IMR-90 (cell line): ENCODE data around the gene SYNM. TPM values are rescaled to one million over a fixed set of nuclear protein-coding genes. Genes with fewer than 3 reads are reported as not detected.

Experiments
- ATAC-seq: fragments of 200-7000 bp; cut with Tn5 transposase; 2 replicates; pipeline ENCODE4 v1.9.1; 2020; ENCODE audit warnings: low read depth, mild to moderate bottlenecking, moderate library complexity
- BruUV-seq: library from RNA; stranded (reverse); fragments of 400-500 nt; replicated peaks from 2 replicates; lab custom pipeline; 2021; lab: Mats Ljungman, UMichigan
- CTCF ChIA-PET: fragments of 300-600 bp; formaldehyde crosslinking; extraction: SDS; loops from one replicate; lab custom pipeline; 2021; ENCODE audit warnings: antibody characterized with exemption; lab: Yijun Ruan, JAX
- POLR2A ChIA-PET: fragments of 300-600 bp; sonication (Branson Sonifier 250); formaldehyde crosslinking; loops from one replicate; lab custom pipeline; 2022; ENCODE audit warnings: antibody characterized with exemption; ENCODE audit not compliant: unreplicated experiment; lab: Charles Lee
- DNase-seq: peaks from one replicate; pipeline ENCODE4 v3.0.0; 2013
- H2AFZ ChIP-seq: replicated peaks from 2 replicates; pipeline ENCODE3; 2013; ENCODE audit warnings: low read length, mild to moderate bottlenecking; ENCODE audit not compliant: poor library complexity
- H2AK5ac ChIP-seq: 2 replicates; pipeline ENCODE4 v1.6.1; 2013; ENCODE audit warnings: low read depth, low read length, inconsistent platforms
- H2AK9ac ChIP-seq: replicated peaks from 2 replicates; pipeline ENCODE3; 2013; ENCODE audit warnings: mild to moderate bottlenecking, low read depth, low read length, moderate library complexity; ENCODE audit not compliant: poor library complexity
- H2BK120ac ChIP-seq: 2 replicates; pipeline ENCODE4 v1.6.1; 2013; ENCODE audit warnings: low read depth, low read length, inconsistent platforms
- H2BK15ac ChIP-seq: 3 replicates; pipeline ENCODE4 v1.6.1; 2013; ENCODE audit warnings: low read depth, low read length, inconsistent platforms
- H2BK20ac ChIP-seq: 2 replicates; pipeline ENCODE4 v1.6.1; 2013; ENCODE audit warnings: low read depth, mild to moderate bottlenecking, inconsistent platforms, low read length, moderate library complexity
- H2BK5ac ChIP-seq: 2 replicates; pipeline ENCODE4 v1.6.1; 2013; ENCODE audit warnings: mild to moderate bottlenecking, low read depth, low read length, inconsistent platforms; ENCODE audit not compliant: poor library complexity, severe bottlenecking
- H3K14ac ChIP-seq: replicated peaks from 2 replicates; pipeline ENCODE4 v1.6.1; 2013; ENCODE audit warnings: low read depth, low read length, inconsistent platforms
- H3K18ac ChIP-seq: 2 replicates; pipeline ENCODE4 v1.6.1; 2013; ENCODE audit warnings: low read depth, low read length, control low read depth
- H3K23ac ChIP-seq: 2 replicates; pipeline ENCODE4 v1.6.1; 2013; ENCODE audit warnings: low read depth, low read length, inconsistent platforms
- H3K27ac ChIP-seq: 2 replicates; pipeline ENCODE4 v1.5.1; 2013; ENCODE audit warnings: mild to moderate bottlenecking, control low read depth, low read length; ENCODE audit not compliant: insufficient read depth
- H3K27me3 ChIP-seq: 2 replicates; pipeline ENCODE4 v1.6.1; 2013; ENCODE audit warnings: low read length; ENCODE audit not compliant: control insufficient read depth, insufficient read depth
- H3K36me3 ChIP-seq: 2 replicates; pipeline ENCODE4 v1.6.1; 2013; ENCODE audit warnings: low read length, mixed read lengths; ENCODE audit not compliant: control insufficient read depth, insufficient read depth
- H3K4ac ChIP-seq: 2 replicates; pipeline ENCODE4 v1.6.1; 2013; ENCODE audit warnings: low read depth, low read length, inconsistent platforms
- H3K4me1 ChIP-seq: 2 replicates; pipeline ENCODE4 v1.6.1; 2013; ENCODE audit warnings: low read length, mixed read lengths; ENCODE audit not compliant: control insufficient read depth, insufficient read depth
- H3K4me2 ChIP-seq: 2 replicates; pipeline ENCODE4 v1.6.1; 2013; ENCODE audit warnings: low read depth, mild to moderate bottlenecking, control low read depth, low read length, moderate library complexity
- H3K4me3 ChIP-seq: 2 replicates; pipeline ENCODE4 v1.5.1; 2013; ENCODE audit warnings: low read depth, mild to moderate bottlenecking, control low read depth, low read length, moderate library complexity; ENCODE audit not compliant: insufficient read depth
- H3K56ac ChIP-seq: 2 replicates; pipeline ENCODE4 v1.6.1; 2013; ENCODE audit warnings: low read length, inconsistent platforms; ENCODE audit not compliant: insufficient read depth; ENCODE audit errors: extremely low read depth
- H3K79me1 ChIP-seq, 2 experiments: 2 replicates each; pipeline ENCODE4 v1.6.1; 2013; ENCODE audit warnings: low read length in 2 of 2, inconsistent platforms in 1 of 2, low read depth in 1 of 2
- H3K9ac ChIP-seq: 2 replicates; pipeline ENCODE4 v1.6.1; 2013; ENCODE audit warnings: low read depth, low read length, control low read depth
- H3K9me1 ChIP-seq: 2 replicates; pipeline ENCODE4 v1.6.1; 2013; ENCODE audit warnings: low read length, inconsistent platforms; ENCODE audit not compliant: insufficient read depth
- H3K9me3 ChIP-seq: 2 replicates; pipeline ENCODE4 v1.6.1; 2013; ENCODE audit warnings: low read length; ENCODE audit not compliant: control insufficient read depth, insufficient read depth
- H4K20me1 ChIP-seq: 2 replicates; pipeline ENCODE4 v1.6.1; 2013; ENCODE audit warnings: low read length, inconsistent platforms; ENCODE audit not compliant: insufficient read depth
- H4K5ac ChIP-seq: 2 replicates; pipeline ENCODE4 v1.6.1; 2013; ENCODE audit warnings: mild to moderate bottlenecking, low read depth, low read length, control low read depth
- H4K8ac ChIP-seq, 2 experiments: 2 replicates each; pipeline ENCODE4 v1.6.1; 2013; ENCODE audit warnings: low read depth in 2 of 2, low read length in 2 of 2, control low read depth in 1 of 2, inconsistent platforms in 1 of 2
- H4K91ac ChIP-seq: 2 replicates; pipeline ENCODE4 v1.6.1; 2013; ENCODE audit warnings: low read depth, low read length, inconsistent platforms; ENCODE audit not compliant: insufficient read depth
- CEBPB ChIP-seq: IDR thresholded peaks from 2 replicates; pipeline ENCODE4 v1.6.1; 2012; ENCODE audit warnings: low read depth, low read length, improper control_type of control experiment
- CHD1 ChIP-seq: IDR thresholded peaks from 2 replicates; pipeline ENCODE4 v1.6.1; 2012; ENCODE audit warnings: low read depth, low read length, improper control_type of control experiment
- FOS ChIP-seq: fragments of 150-350 bp; IDR thresholded peaks from 2 replicates; pipeline ENCODE4 v1.6.1; 2016; ENCODE audit warnings: low read depth, low read length
- MAFK ChIP-seq: IDR thresholded peaks from 2 replicates; pipeline ENCODE4 v1.6.1; 2012; ENCODE audit warnings: low read depth, low read length, improper control_type of control experiment
- MAZ ChIP-seq: IDR thresholded peaks from 2 replicates; pipeline ENCODE4 v1.6.1; 2012; ENCODE audit warnings: low read depth, mild to moderate bottlenecking, low read length, improper control_type of control experiment, moderate library complexity, borderline replicate concordance
- MXI1 ChIP-seq: IDR thresholded peaks from 2 replicates; pipeline ENCODE4 v1.6.1; 2012; ENCODE audit warnings: low read depth, mild to moderate bottlenecking, low read length, moderate library complexity, borderline replicate concordance
- RCOR1 ChIP-seq: IDR thresholded peaks from 2 replicates; pipeline ENCODE4 v1.6.1; 2012; ENCODE audit warnings: mild to moderate bottlenecking, low read length, improper control_type of control experiment; ENCODE audit not compliant: insufficient replicate concordance
- RFX5 ChIP-seq: IDR thresholded peaks from 2 replicates; pipeline ENCODE4 v1.8.0; 2012; ENCODE audit warnings: low read depth, mild to moderate bottlenecking, low read length, moderate library complexity
- SMC3 ChIP-seq: fragments of 150-350 bp; IDR thresholded peaks from 2 replicates; pipeline ENCODE4 v1.6.1; 2016; ENCODE audit warnings: low read depth, mild to moderate bottlenecking, antibody characterized with exemption, low read length, moderate library complexity
- WGBS, 2 experiments: methylation state at CpG; one replicate each; pipeline versions ENCODE4 v1.1.5 to v1.1.7; 2013; ENCODE audit warnings: missing lambda C conversion rate in 2 of 2; ENCODE audit not compliant: insufficient read length in 1 of 2; ENCODE audit errors: extremely low coverage in 2 of 2; 5-methylcytosine and 5-hydroxymethylcytosine counted together
- dilution Hi-C: fragments of 300-500 bp; cut with HindIII; formaldehyde crosslinking; loops from one replicate; pipeline ENCODE4 v1.14.3; 2018; ENCODE audit warnings: low sequenced_read_pairs; ENCODE audit not compliant: unreplicated experiment
- in situ Hi-C: fragments of 300-500 bp; cut with MboI; formaldehyde crosslinking; loops from 3 replicates; pipeline ENCODE4 v1.14.3; 2019; ENCODE audit warnings: low sequenced_read_pairs, inconsistent platforms, mixed read lengths
- intact Hi-C: fragments of 100-400 bp; cut with micrococcal nuclease; formaldehyde crosslinking; loops from 2 replicates; pipeline ENCODE4 v1.10.0; 2022
- polyA plus RNA-seq, 3 experiments: library from polyadenylated mRNA; depleted of rRNA; stranded (reverse); fragments of >200 nt; gene quantifications; 2 replicates each; pipeline ENCODE4 v1.2.3, GENCODE V29; 2012; ENCODE audit warnings: low replicate concordance in 1 of 3
- total RNA-seq: library from RNA; depleted of rRNA; stranded (reverse); fragments of >200 nt; gene quantifications from 2 replicates; pipeline ENCODE4 v1.2.3, GENCODE V29; 2012
- TF ChIP-seq, protein P1 (sequence below): fragments of 150-350 bp; IDR thresholded peaks from 2 replicates; pipeline ENCODE4 v1.6.1; 2017; ENCODE audit warnings: mild to moderate bottlenecking, antibody characterized with exemption, low read length, low read depth
- TF ChIP-seq, protein P2 (sequence below): conservative IDR thresholded peaks from 2 replicates; pipeline ENCODE4 v1.5.1; 2012; ENCODE audit warnings: mild to moderate bottlenecking, low read depth, low read length, improper control_type of control experiment

SYNM gene
- total and polyA plus RNA-seq, 2 of the 4 experiments (the other 2 are of a cell fraction), result 2.1 to 3.4 TPM

DNA sequence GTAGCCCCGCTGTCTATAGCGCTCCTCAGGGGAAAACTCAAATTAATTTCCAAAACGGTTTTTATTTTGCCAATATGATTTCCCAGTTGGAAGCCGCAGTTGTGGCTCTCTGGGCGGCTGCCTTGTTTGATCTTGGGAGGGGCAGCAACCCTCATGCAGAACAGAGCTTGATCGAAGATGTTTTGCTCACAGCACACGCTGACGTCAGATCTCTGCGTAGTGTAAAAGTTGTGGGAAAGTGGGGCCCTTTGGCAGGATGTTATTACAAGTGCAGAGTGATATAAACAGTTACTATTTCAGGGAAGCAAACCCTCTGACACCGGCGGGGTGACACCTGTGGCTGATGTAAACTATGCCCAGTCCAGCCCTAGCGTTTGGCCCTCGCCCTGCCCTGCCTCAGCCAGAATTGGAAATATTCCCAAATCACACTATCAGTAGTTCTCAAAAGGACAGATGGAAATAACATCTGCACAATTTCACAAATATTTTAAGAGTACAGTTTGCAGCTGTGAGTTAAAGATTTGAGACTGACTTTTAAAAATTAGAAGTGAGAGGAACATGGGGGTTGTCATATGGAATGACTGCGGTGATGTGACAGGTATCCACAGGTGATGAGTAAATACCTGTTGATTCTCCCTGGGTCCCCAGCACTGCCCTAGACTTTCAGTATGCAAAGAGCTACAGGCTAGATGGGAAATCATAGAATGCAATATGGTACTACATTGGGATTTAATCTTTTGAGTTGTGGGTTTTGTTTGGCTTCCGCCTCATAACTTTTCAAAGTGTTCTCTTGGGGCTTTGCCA, 1.7 kb downstream of the SYNM start (continued):
- TF ChIP-seq, protein P1, sequence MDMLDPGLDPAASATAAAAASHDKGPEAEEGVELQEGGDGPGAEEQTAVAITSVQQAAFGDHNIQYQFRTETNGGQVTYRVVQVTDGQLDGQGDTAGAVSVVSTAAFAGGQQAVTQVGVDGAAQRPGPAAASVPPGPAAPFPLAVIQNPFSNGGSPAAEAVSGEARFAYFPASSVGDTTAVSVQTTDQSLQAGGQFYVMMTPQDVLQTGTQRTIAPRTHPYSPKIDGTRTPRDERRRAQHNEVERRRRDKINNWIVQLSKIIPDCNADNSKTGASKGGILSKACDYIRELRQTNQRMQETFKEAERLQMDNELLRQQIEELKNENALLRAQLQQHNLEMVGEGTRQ, result no peak

DNA sequence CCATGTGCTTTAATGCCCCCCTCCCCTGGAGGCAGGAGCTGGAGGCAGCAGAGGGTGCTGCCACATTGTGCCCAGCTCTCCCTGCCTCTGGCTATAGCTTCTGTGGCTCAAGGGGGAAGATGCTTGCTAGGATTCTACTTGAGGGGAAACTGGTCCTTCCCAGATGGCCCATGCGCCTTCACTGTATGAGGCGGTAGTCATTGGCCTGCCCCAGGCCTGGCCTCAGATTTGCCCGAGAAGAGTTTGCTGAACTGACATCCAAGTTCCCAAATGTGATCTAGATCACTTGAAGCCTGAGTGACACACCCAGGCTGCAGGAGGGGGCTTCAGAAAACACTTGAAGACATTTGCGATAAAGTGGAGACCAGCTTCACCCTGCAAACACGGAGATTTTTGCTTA, 4.1 kb downstream of the SYNM start:
- H2AK9ac ChIP-seq, result no peak overlapping the region
- no peak overlapping the region for H2AK5ac ChIP-seq
- no peak overlapping the region for H4K91ac ChIP-seq
- WGBS, 2 experiments, result 100% methylated on average over 3 of the region's 5 CpGs; no CpG with 5 or more reads in 1 of the 2 experiments
- no peak overlapping the region for H3K23ac ChIP-seq
- BruUV-seq, result no TSS peak
- no peak overlapping the region for H2BK5ac ChIP-seq
- no peak overlapping the region for H3K27ac ChIP-seq
- H3K4me1 ChIP-seq, result peaks cover 2% of the 10 kb centered on the region; the same call in 1 of the 2 replicates
- ChIA-PET POLR2A (no interaction called here), CTCF (interaction anchor here (0.6 kb wide), 1 partner anchor 50 kb away, joined by 3 read pairs; no protein-coding TSS in a partner anchor)
- no peak overlapping the region for H3K18ac ChIP-seq
- intact Hi-C loops, result no loop called here
- H3K27me3 ChIP-seq, result no peaks in the 10 kb centered on the region
- 0 out of 2 replicates have a peak, but pooled peaks cover 4% of the 10 kb centered on the region for H3K9me1 ChIP-seq
- DNase-seq (no peak), ATAC-seq (no peak)
- H2BK20ac ChIP-seq, result no peak overlapping the region
- peaks cover 2% of the 10 kb centered on the region; the same call in 1 of the 2 replicates for H3K36me3 ChIP-seq
- dilution Hi-C loops, result loop anchor here (25.0 kb wide), 1 partner anchor 103 kb away; no protein-coding TSS in a partner anchor
- no peak overlapping the region for H3K4me3 ChIP-seq
- H3K79me1 ChIP-seq, result peaks cover 7 to 36% of the 10 kb centered on the region in 2 experiments
- no peak overlapping the region for H4K5ac ChIP-seq
- no peak overlapping the region for H4K8ac ChIP-seq
- no peak overlapping the region for H3K56ac ChIP-seq
- H2AFZ ChIP-seq, result no peak overlapping the region
- H3K9ac ChIP-seq, result no peak overlapping the region
- no peak overlapping the region for H3K4me2 ChIP-seq
- in situ Hi-C loops, result loop anchor here (25.0 kb wide), 1 partner anchor 628 kb away; the partner anchor contains the start of gene LYSMD4
- peaks cover 4% of the 10 kb centered on the region; the same call in 1 of the 2 replicates for H4K20me1 ChIP-seq
- H2BK15ac ChIP-seq, result no peak overlapping the region
- no peak overlapping the region for H3K14ac ChIP-seq
- H3K9me3 ChIP-seq, result no peaks in the 10 kb centered on the region
- no peak overlapping the region for H2BK120ac ChIP-seq
- H3K4ac ChIP-seq, result no peak overlapping the region
- TF ChIP-seq MXI1, result no peak
- TF ChIP-seq, protein P1, result no peak
- TF ChIP-seq RCOR1, result no peak
- TF ChIP-seq, protein P2, sequence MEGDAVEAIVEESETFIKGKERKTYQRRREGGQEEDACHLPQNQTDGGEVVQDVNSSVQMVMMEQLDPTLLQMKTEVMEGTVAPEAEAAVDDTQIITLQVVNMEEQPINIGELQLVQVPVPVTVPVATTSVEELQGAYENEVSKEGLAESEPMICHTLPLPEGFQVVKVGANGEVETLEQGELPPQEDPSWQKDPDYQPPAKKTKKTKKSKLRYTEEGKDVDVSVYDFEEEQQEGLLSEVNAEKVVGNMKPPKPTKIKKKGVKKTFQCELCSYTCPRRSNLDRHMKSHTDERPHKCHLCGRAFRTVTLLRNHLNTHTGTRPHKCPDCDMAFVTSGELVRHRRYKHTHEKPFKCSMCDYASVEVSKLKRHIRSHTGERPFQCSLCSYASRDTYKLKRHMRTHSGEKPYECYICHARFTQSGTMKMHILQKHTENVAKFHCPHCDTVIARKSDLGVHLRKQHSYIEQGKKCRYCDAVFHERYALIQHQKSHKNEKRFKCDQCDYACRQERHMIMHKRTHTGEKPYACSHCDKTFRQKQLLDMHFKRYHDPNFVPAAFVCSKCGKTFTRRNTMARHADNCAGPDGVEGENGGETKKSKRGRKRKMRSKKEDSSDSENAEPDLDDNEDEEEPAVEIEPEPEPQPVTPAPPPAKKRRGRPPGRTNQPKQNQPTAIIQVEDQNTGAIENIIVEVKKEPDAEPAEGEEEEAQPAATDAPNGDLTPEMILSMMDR, result no peak
- TF ChIP-seq SMC3, result no peak
- no peak for TF ChIP-seq FOS
- no peak for TF ChIP-seq MAFK
- TF ChIP-seq RFX5, result no peak
- no peak for TF ChIP-seq CEBPB
- TF ChIP-seq CHD1, result no peak
- TF ChIP-seq MAZ, result no peak
